ENCODE data around the gene MCUR1.
A peak's percentile ranks its signal among the peaks of the same experiment; 100 is the strongest.
"Not testable (repeated sequence)": the region's sequence is repeated elsewhere in the genome, so short reads cannot be mapped to it uniquely, and the experiment has no call there.

MCUR1 gene, protein sequence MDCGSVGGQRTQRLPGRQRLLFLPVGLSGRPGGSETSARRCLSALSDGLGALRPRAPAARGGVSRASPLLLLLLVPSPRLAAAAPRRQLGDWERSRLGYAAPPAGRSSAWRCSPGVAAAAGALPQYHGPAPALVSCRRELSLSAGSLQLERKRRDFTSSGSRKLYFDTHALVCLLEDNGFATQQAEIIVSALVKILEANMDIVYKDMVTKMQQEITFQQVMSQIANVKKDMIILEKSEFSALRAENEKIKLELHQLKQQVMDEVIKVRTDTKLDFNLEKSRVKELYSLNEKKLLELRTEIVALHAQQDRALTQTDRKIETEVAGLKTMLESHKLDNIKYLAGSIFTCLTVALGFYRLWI

DNA sequence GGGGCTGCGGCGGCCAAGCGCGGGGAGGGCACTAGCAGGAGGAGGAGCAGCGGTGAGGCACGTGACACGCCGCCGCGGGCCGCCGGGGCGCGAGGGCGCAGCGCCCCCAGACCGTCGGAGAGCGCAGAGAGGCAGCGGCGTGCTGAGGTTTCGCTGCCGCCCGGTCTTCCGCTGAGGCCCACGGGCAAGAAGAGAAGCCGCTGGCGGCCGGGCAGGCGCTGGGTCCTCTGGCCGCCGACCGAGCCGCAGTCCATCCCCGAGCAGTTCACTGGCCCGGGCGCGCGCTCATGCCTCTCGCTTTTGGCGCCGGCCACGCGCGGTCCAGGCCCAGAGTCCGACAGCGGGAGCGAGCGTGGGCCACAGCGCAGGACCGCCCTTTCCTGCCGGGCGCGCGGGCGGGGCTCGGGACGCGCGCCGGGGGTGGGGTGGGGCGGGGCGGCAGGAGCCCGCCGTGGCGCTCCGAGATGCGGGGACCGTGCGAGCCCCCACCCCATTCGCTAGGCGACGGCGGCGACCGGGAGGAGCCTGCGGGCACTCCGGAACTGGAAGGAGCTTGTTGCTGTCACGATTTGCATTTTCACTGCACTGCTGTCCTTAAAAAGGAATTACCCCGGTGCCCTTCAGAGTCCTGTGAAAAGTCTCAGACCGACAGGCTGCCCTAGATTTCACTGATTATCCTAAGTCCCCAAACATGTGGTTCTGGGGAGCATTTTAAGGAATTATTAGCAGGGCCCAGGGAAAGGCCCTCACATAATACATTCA is at the start of gene MCUR1:
Gene MCUR1 (minus strand): TSS at position 382 of the 762 bp plus-strand sequence. CDS start 128 bp downstream, at position 254.
- DNase-seq (ENCODE audit: low read depth in 3 of 3), result peak; percentile 69 to 74 (median 71)

- no peak for DNase-seq (ENCODE audit: low read depth in 3 of 3)
Measured at GRCh38 chr6:13863699-13864155, 49.4 kb upstream of the MCUR1 start.

GRCh38 chr6:13860556-13861185 is 46.3 kb upstream of the MCUR1 start:
- DNase-seq (ENCODE audit: low read depth in 3 of 3), result not testable (repeated sequence)

GRCh38 chr6:13859871-13860555 is 45.7 kb upstream of the MCUR1 start:
- DNase-seq (ENCODE audit: low read depth in 3 of 3), result no peak

DNA sequence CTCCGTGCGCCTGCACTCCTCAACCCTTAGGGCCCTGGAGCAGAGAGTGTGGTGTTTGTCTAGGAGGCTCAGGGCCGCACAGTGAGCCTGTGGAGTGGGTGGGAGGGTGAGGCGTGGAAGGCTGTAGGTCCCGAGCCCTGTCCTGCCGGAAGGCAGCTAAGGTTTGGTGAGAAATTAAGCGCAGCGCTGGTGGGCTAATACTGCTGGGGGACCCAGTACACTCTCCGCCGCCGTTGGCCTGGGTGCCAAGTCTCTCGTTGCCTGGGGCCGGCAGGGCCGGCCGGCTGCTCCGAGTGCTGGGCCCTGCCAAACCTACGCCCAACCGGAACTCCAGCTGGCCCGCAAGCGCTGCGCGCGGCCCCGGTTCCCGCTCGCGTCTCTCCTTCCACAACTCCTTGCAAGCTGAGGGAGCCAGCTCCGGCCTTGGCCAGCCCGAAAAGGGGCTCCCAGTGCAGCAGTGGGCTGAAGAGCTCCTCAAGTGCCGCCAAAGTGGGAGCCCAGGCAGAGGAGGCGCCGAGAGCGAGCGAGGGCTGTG is 40.4 kb upstream of the MCUR1 start:
- no peak for DNase-seq (ENCODE audit: low read depth in 3 of 3)

- DNase-seq (ENCODE audit: low read depth in 3 of 3), result no peak
Measured at GRCh38 chr6:13853871-13854270, 39.5 kb upstream of the MCUR1 start.

DNA sequence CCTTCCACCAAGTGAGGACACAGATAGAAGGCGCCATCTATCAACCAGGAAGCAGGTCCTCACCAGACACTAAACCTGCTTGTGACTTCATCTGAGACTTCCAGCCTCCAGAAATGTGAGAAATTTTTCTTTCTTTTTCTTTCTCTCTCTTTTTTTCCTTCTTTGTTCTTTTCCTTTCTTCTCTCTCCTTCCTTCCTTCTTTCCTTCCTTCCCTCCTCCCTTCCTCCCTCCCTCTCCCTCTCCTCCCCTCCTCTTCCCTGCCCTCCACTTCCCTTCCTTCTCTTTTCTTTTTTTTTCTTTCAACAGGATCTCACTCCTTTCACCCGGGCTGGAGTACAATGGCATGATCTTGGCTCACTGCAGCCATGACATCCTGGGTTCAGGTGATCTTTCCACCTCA is 37.4 kb upstream of the MCUR1 start:
- no peak for DNase-seq (ENCODE audit: low read depth in 3 of 3)

DNA sequence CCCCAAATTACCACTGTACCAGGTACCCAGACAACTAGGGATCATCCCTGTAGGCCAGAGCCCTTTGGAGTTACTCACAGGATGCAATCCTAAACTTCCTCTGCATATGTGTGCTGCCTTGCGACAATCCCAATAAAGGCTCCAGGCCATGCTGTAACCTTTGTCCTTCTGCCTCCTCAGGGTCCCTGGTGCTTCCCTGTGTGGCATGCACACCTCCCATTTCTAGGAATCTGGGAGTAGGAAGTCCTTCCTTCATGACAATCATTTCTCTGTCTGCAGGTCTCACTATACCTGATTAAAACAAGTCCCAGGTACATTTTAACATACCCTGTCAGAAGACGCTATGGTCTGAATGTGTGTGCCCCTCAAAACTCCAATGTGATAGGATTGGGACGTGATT is 37.0 kb upstream of the MCUR1 start:
- DNase-seq (ENCODE audit: low read depth in 3 of 3), result no peak

DNA sequence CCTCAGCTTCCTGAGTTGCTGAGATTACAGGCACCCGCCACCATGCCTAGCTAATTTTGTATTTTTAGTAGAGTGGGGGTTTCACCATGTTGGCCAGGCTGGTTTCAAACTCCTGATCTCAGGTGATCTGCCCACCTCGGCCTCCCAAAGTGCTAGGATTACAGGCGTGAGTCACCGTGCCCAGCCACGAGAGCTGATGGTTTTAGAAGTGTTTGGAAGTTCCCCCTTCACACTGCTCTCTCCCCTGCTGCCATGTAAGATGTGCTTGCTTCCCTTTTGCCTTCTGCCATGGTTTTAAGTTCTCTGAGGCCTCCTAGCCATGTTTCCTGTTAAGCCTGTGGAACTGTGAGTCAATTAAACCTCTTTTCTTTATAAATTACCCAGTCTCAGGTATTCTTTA is 36.3 kb upstream of the MCUR1 start:
- DNase-seq (ENCODE audit: low read depth in 3 of 3), result not testable (repeated sequence)

GRCh38 chr6:13848522-13849150 is 34.3 kb upstream of the MCUR1 start:
- DNase-seq (ENCODE audit: low read depth in 3 of 3), result no peak

- DNase-seq (ENCODE audit: low read depth in 3 of 3), result no peak
Measured at GRCh38 chr6:13847326-13848050, 33.1 kb upstream of the MCUR1 start.

GRCh38 chr6:13846841-13847240 is 32.5 kb upstream of the MCUR1 start:
- DNase-seq (ENCODE audit: low read depth in 3 of 3), result no peak

DNA sequence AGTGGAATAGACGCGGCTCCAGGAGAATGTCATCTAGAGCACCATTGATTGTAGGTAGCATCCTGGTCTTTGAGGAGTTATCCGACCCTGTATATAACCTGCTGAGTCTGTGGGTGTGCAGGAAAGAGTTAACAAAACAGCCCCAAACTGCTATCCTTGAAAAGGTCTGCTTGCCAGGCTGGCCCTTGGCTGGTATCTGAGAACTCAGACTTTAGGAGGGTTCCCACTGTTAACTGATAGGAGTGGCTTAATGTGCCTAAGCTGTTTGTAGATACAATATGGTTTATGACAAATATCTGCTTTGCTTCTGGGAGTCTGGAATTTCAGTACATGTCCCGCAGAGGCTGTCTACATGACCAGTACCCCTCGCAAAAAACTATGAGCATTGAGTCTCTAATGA is 27.6 kb upstream of the MCUR1 start:
- DNase-seq (ENCODE audit: low read depth in 3 of 3), result no peak

DNA sequence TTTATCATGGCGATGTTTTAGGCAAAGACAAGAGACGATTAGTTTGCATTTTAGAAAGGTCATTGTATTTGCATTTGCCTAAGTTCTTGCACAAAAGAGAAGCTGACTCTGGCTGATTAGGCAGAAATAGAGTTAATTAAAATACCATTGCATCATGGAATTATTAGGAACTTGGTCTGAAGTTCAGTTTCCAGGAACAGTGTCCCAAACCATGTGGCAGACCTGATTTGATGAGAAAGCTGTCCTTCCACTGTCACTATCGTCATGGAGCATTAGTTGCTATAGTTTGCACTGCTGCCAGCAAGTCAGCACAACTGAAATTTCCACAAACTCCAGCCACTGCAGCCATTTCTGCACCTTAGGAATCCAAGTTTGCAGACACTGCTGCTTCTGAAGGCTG is 24.3 kb upstream of the MCUR1 start:
- no peak for DNase-seq (ENCODE audit: low read depth in 3 of 3)

DNA sequence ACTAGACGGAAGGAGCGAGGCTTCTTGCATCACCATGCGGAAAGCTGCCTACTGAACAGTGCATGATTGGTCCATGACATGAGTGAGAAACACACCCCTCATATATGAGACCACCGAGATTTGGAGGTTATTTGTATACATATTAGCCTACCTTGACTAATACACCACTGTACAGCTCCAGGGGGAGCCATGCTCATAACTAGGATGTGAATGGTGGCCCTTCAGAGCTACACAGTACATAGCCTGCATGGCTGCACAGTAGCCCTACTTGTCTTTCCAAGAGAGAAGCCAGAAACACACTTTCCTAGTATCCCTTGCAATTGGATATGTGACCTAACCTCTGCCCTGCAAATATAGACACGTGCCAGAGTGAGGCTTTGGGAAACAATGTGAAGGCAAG is 21.8 kb upstream of the MCUR1 start:
- no peak for DNase-seq (ENCODE audit: low read depth in 3 of 3)

DNA sequence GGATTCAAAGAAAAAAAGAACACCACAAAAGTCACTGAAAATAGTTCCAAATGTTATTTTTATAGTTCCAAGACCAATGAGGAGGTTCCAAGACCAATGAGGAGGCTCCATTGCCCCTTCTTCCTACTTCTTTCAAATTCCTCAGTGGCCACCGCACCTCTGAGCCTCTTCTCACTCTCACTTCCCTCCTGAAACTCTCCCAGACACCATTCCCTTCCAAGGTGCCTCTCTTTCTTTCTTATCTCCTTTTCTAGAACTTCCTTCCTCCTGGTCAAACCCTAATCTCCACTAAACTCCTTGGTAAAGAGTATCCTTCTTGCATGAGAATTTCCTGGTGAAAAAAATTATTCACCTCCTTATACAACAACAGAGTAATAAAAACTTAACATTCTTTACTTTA is 20.4 kb upstream of the MCUR1 start:
- no peak for DNase-seq (ENCODE audit: low read depth in 3 of 3)

GRCh38 chr6:13834018-13834417 is 19.7 kb upstream of the MCUR1 start:
- DNase-seq (ENCODE audit: low read depth in 3 of 3), result not testable (repeated sequence)

- no peak for DNase-seq (ENCODE audit: low read depth in 3 of 3)
Measured at GRCh38 chr6:13832778-13833177, 18.4 kb upstream of the MCUR1 start.

- no peak for DNase-seq (ENCODE audit: low read depth in 3 of 3)
Measured at GRCh38 chr6:13831615-13832014, 17.3 kb upstream of the MCUR1 start.

GRCh38 chr6:13830803-13831202 is 16.4 kb upstream of the MCUR1 start:
- no peak for DNase-seq (ENCODE audit: low read depth in 3 of 3)

DNA sequence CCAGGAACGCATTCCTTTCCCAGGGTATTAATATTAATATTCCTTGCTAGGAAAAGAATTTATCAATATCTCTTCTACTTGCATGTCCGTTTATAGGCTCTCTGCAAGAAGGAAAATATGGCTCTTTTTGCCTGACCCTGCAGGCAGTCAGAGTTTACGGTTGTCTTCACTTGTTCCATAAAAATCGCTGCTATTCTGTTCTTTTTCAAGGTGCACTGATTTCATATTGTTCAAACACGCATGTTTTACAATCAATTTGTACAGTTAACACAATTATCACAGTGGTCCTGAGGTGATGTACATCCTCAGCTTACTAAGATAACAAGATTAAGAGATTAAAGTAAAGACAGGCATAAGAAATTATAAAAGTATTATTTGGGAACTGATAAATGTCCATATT is 15.1 kb upstream of the MCUR1 start:
- not testable (repeated sequence) for DNase-seq (ENCODE audit: low read depth in 3 of 3)

All from stimulated activated CD4-positive, alpha-beta T cell treated with anti-CD3 and anti-CD28 coated beads, TNF-alpha, amount 100 ng/mL, for 48 hours (primary cell).